ENCODE measurements around the gene TANC2.

DNA sequence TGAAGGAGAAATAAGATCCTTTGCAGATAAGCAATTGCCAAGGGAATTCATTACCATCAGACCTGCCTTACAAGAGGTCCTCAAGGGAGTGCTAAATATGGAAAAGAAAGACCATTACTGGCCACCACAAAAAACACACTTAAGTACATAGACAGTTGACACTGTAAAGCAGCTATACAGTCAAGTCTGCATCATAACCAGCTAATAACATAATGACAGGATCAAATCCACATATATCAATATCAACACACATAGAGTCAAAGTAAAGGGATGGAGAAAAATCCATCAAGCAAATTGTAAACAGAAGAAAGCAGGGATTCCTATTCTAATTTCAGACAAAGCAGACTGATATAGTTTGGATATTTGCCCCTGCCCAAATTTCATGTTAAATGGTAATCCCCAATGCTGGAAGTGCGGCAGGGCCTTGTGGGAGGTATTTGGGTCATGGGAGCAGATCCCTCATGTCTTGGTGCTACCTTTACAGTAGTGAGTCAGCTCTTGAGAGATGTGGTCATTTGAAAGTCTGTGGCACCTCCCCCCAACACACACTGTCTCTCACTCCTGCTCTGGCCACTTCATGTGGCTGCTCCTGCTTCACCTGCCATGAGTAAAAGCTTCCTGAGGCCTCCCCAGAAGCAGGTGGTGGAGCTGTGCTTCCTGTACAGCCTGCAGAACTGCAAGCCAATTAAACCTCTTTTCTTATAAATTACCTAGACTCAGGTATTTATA, 32.8 kb downstream of the TANC2 start:
- TF ChIP-seq POLR2AphosphoS5 (IDR thresholded peaks at IDR 0.05): no peak
- TF ChIP-seq EP300 (IDR thresholded peaks at IDR 0.05): no peak
- no peak for TF ChIP-seq POLR2A (IDR thresholded peaks at IDR 0.05)
